ENCODE measurements around the gene TCERG1L. TPM values are rescaled to one million over a fixed set of nuclear protein-coding genes. Genes with fewer than 3 reads are reported as not detected.

The TCERG1L gene
- total RNA-seq, 2 donors from 2014 or later: not detected

DNA sequence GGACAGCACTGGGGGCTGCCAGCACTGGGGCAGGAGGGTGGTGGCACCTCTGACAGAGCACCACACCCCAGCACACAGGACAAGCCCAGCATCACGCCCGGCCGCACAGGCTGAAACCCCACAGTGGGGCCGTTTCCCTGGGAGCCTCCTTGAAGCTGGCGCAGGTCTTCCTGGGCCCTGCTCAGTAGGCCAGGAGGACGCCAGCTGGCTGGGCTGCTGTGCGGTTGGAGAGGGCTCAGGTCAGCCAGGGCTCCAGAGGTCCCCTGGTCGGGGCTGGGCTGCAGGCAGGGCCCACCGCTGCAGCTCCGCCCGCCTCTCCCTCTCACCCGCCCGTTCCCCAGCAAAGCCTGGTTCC lies 137.3 kb downstream of the TCERG1L start:
- no peak for TF ChIP-seq CTCF (IDR thresholded peaks at IDR 0.05)
- Histone ChIP-seq H3K27ac (no peak overlapping the region), H3K4me1 (ENCODE audit: control insufficient read depth in 1 of 2, low read depth in 2 of 2) (no peaks in the 10 kb centered on the region), H3K36me3 (no peaks in the 10 kb centered on the region), H3K4me3 (no peak overlapping the region), H3K27me3 (replicated peaks; ENCODE audit: insufficient read depth) (no peaks in the 10 kb centered on the region), H3K9me3 (no peaks in the 10 kb centered on the region)
- DNase-seq (ENCODE audit: low spot score) (no peak), ATAC-seq (ENCODE audit: insufficient number of reproducible peaks, low FRiP score, low read depth) (no peak)

GRCh38 chr10:131173484-131174210 lies 137.9 kb downstream of the TCERG1L start:
- no peak for ATAC-seq (ENCODE audit: insufficient number of reproducible peaks, low FRiP score, low read depth)
- no peaks in the 10 kb centered on the region for H3K9me3 ChIP-seq
- no peaks in the 10 kb centered on the region for H3K27me3 ChIP-seq (replicated peaks; ENCODE audit: insufficient read depth)
- no peak overlapping the region for H3K27ac ChIP-seq
- no peak for DNase-seq (ENCODE audit: low spot score)
- H3K4me3 ChIP-seq: no peak overlapping the region
- no peaks in the 10 kb centered on the region for H3K4me1 ChIP-seq (ENCODE audit: control insufficient read depth in 1 of 2, low read depth in 2 of 2)
- no peaks in the 10 kb centered on the region for H3K36me3 ChIP-seq
- no peak for TF ChIP-seq CTCF (IDR thresholded peaks at IDR 0.05)

GRCh38 chr10:131172433-131172832 lies 139.1 kb downstream of the TCERG1L start:
- Histone ChIP-seq H3K36me3 (no peaks in the 10 kb centered on the region), H3K27me3 (replicated peaks; ENCODE audit: insufficient read depth) (no peaks in the 10 kb centered on the region), H3K4me3 (no peak overlapping the region), H3K27ac (no peak overlapping the region), H3K9me3 (no peaks in the 10 kb centered on the region), H3K4me1 (ENCODE audit: control insufficient read depth in 1 of 2, low read depth in 2 of 2) (no peaks in the 10 kb centered on the region)
- no peak for ATAC-seq (ENCODE audit: insufficient number of reproducible peaks, low FRiP score, low read depth)
- DNase-seq (ENCODE audit: low spot score): no peak
- no peak for TF ChIP-seq CTCF (IDR thresholded peaks at IDR 0.05)

GRCh38 chr10:131169146-131169545 lies 142.4 kb downstream of the TCERG1L start:
- no peak overlapping the region for H3K4me3 ChIP-seq
- TF ChIP-seq CTCF (IDR thresholded peaks at IDR 0.05): no peak
- no peak for DNase-seq (ENCODE audit: low spot score)
- H3K4me1 ChIP-seq (ENCODE audit: control insufficient read depth in 1 of 2, low read depth in 2 of 2): no peaks in the 10 kb centered on the region
- no peak overlapping the region for H3K27ac ChIP-seq
- no peaks in the 10 kb centered on the region for H3K27me3 ChIP-seq (replicated peaks; ENCODE audit: insufficient read depth)
- H3K9me3 ChIP-seq: no peaks in the 10 kb centered on the region
- no peaks in the 10 kb centered on the region for H3K36me3 ChIP-seq
- no peak for ATAC-seq (ENCODE audit: insufficient number of reproducible peaks, low FRiP score, low read depth)

GRCh38 chr10:131168238-131168875 lies 143.2 kb downstream of the TCERG1L start:
- H3K27me3 ChIP-seq (replicated peaks; ENCODE audit: insufficient read depth): no peaks in the 10 kb centered on the region
- no peaks in the 10 kb centered on the region for H3K9me3 ChIP-seq
- TF ChIP-seq CTCF (IDR thresholded peaks at IDR 0.05): no peak
- DNase-seq (ENCODE audit: low spot score) (no peak), ATAC-seq (ENCODE audit: insufficient number of reproducible peaks, low FRiP score, low read depth) (no peak)
- no peak overlapping the region for H3K27ac ChIP-seq
- no peaks in the 10 kb centered on the region for H3K4me1 ChIP-seq (ENCODE audit: control insufficient read depth in 1 of 2, low read depth in 2 of 2)
- no peaks in the 10 kb centered on the region for H3K36me3 ChIP-seq
- H3K4me3 ChIP-seq: no peak overlapping the region

All from thoracic aorta (tissue), 2 donors.